ENCODE measurements around the gene THRB.

Gene THRB

GRCh38 chr3:24510030-24510648 is 15.5 kb upstream of the THRB start:
- no peak for DNase-seq

- no peak for DNase-seq
These were observed 13.8 kb upstream of the THRB start for GRCh38 chr3:24508423-24508839.

GRCh38 chr3:24507776-24508422 is 13.2 kb upstream of the THRB start:
- no peak for DNase-seq

- DNase-seq, result no peak
These were observed 12.5 kb upstream of the THRB start for GRCh38 chr3:24506966-24507775.

DNA sequence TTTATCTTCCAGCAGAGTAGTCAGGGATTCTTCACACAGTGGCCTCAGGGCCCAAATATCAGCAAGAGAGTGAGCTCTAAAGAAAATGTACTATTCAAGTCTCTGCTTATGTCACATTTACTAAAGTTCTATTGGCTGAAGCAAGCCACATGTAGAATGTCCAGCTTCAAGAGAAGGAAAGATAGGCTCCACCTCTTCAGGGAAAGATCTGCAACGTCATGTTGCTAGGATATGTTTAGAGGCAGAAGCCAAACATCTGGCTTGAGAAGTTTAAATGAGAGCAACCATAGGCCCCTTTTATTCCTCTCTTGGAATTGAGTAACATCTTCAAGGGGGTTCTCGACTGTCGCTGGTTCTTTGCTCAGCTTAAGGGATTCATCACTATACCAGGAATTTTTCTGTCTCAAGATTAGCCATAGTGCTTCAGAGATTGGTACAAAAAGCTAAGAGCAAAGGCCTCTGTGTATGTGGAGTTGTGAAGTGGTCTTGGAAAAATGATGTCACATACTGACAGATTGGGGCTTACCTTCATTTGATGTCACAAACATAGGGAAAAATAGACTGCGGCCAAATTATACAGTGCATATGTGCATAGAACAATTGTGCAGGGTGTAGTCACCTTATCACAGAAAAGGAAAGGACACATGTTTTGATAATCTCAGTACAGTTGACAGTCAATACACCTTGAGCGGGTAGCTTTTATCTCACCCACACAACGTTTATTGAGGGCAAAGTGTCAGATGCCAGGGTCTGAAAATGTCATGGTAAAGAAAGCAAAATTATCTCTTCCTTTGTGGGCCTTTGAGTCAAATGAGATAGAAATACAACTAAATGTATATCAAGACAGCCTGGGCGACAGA is 11.3 kb upstream of the THRB start:
- DNase-seq, result no peak

DNA sequence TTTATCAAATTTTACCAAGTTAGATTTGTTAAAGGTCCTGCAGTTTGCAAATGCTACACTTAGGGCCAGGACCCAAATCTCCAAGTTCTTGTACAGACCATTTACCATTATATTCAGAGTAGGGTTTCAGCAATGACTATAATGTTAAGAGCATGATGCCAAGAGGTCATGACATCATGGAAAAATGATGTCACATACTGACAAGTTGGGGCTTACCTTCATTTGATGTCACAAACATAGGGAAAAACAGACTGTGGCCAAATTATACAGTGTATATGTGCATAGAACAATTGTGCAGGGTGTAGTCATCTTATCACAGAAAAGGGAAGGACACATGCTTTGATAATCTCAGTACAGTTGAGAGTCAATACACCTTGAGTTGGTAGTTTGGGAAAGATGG is 10.1 kb upstream of the THRB start:
- DNase-seq, result no peak

DNA sequence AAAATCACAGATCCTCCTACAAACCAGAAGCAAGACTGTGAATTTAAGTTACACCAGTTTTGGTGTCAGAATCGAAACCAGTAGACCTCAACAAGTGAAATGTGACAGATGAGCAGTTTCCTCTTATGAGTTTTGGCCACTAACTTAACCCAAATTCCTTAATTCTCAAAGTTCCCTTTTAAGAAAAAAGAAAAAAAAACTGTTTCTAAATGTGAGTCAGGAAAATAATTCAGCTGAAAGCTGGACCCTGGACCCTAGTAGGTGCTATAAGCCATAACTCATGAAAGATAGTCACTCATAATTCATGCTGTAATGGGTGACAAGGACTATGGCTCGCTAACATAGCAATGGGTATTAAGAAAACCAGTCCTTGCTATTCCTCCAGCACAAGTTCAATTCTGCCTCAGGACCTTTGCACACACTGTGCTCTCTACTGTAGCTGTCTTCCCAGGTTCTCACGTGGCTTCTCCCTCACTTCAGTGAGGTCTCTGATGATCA is 9.0 kb upstream of the THRB start:
- no peak for DNase-seq

DNA sequence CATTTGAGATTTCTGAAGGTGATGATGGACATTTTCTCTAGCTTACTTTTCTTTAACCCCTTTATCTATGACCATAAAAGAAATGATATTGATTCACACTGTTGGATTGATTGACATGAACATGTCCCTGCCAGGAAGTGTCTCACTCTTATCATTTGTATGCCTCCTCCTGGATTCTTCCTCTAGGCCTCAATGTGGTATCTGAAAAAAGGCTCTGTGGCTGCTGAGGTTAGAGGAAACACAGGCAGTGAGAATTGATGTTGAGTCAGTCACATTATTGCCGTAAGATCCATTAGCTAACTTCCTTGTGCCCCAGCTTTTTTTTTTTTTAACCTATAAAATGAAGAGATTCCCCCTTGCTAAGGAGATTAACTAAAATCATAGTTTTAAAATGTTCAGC is 8.0 kb upstream of the THRB start:
- DNase-seq, result no peak

DNA sequence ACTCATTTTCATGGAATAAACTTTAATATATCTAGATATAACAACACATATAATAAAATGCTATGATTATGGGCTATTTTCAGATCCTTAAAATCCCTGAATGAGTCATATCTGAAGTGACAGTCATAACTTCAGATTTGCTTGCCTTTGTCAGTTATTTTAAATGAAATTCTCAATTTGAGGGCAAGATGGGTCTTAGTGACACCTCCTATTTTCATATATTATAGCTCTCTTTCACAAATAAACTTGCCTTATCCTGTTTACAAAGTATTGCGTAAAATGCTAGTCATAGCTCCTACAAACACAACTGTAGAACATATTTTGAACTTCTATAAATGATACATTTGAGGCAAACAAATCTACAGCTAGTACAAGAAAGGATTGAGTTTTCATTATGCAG is 6.2 kb upstream of the THRB start:
- no peak for DNase-seq

DNA sequence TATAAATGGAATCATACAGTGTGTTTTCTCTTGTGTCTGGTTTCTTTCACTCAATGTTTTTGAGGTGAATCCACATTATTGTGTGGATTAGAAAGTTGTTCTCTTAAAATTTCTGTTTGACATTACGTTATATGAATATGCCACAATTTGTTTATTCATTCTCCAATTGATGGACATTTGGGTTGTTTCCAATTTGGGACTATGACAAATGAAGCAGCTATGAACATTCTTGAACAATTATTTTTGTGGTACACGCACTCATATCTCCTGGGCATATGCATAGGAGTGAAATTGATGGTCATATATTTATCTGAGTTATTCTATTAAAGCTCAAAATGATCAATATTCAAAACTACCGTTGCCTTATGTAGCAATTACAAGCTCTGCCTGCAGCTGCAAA is 5.3 kb upstream of the THRB start:
- DNase-seq, result no peak

GRCh38 chr3:24498796-24499195 is 4.1 kb upstream of the THRB start:
- no peak for DNase-seq

GRCh38 chr3:24498391-24498790 is 3.7 kb upstream of the THRB start:
- DNase-seq, result no peak

DNA sequence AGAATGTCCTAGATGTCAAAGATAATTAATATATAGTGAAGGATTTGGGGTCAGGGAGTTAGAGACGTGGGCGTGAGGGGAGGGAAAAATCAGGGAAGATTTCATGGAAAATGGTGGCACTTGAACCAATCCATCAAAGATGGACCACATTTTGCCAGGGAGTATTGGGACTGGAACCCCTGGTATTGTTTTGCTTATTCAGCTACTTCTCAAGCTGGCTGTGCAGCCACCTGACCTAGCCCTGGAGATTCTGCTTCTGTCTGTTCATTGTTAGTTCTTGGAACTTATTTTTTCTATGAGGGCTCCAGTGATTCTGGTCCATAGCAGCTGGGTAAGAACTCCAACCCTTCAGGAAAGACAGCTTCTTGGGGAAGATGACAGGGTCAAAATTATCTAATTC is 3.3 kb upstream of the THRB start:
- DNase-seq, result no peak

GRCh38 chr3:24496529-24497482 is 2.2 kb upstream of the THRB start:
- peak; percentile 49 for DNase-seq

- peak; percentile 85 for DNase-seq
These were observed 810 bp upstream of the THRB start for GRCh38 chr3:24495326-24495994.

DNA sequence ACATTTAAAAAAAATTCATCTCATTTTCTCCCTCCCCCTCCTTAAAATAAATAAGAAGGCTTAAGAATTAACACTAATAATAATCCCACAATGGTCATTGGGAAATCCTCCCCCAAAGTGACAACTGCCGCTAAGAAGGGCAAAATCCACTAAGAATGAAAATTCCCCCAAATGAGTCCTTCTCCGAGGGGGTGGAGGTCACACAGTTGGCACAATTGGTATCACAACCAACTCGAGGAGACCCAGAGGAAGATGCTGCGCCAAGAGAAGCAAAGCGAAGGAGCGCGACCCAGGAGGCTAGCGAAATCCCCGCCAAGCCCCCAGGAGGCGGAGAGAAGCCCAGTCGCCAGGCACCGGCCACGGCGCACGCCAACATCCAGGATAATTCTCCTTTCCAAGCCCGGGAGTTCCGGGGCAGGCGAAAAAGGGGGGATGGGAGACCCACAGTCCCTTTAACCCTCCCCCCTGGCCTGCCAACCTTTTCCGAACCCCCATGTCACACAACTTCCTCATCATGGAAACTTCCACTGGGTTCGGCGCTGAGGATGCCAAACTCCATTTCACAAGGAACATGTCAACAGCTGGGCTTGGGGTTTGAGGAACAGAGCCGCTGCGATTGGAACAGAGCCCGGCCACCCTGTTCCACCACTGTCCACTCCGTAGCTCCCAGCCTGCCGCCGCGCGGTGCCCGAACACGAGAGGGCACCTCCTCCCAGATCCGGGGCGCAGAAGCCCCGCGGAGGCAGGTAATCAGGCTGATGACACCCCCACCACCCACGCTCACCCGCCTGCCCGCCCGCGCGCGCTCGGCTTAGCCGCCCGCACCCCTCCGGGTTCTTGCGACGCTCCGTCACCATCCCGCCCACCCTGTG is 668 bp downstream of the THRB start:
- DNase-seq, result peak; percentile 87

DNA sequence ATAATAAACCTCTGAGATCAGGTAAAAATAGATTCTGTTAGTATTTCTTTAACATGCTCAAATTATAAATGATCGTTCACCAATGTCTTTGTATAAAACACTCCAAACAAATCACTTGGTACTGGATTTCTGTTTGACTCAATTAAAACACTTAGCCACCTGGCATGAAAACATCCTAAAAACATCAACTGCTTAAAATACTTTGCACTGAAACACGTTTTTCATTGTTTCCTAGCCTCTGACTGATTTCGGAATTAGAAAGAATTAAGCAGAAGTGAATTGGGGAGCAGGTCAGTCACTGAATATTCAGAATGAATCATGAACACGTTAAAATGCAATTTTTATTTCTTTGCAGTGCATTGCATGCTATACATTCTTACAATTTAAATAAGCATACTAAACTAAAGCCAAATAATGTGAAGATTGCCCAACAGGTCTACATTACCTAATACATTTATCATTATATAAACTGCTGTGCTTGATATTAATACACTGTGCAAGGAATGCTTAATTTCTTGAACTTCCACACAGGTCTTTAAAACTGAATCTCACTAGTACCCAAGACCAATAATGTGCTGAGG is 1.6 kb downstream of the THRB start:
- DNase-seq, result no peak

DNA sequence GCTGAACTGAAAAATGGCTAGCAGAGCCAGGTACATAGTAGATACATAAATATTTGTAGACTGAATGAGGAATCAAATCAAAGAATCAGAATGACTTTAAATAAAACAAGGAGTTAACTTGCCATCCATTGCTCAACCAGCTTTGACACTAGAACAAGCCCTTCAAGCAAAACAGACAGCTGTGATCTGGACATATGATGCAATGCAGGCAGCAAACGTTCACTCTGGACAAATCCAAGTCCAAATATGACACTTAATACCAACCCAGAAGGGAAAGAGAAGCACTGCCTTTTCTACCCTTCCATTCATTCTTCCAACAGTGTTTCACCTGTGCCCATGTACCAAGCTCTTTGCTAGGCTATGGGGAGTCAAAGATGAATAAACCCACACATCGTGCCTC is 4.5 kb downstream of the THRB start:
- no peak for DNase-seq

GRCh38 chr3:24487325-24488262 is 7.1 kb downstream of the THRB start:
- no peak for DNase-seq

Data from retina (tissue), 1 donor.